DND-41 (cell line): Measurements from ENCODE around the gene CNBP.

ENCODE experiments used
- ATAC-seq: fragments of 200-7000 bp; cut with Tn5 transposase; 3 replicates; pipeline ENCODE4 v1.9.1; 2021; ENCODE audit warnings: low read depth; ENCODE audit not compliant: insufficient read depth
- DNase-seq: peaks from one replicate; pipeline ENCODE4 v3.0.0-alpha.2; 2020
- H2AFZ ChIP-seq: 2 replicates; pipeline ENCODE4 v1.6.0; 2012; ENCODE audit warnings: low read depth, low read length
- H3K27ac ChIP-seq: 2 replicates; pipeline ENCODE4 v1.5.1; 2012; ENCODE audit warnings: low read length, inconsistent platforms
- H3K27me3 ChIP-seq: fragments of 200-600 bp; sonication (generic); 2 replicates; pipeline ENCODE4 v1.6.0; 2012; ENCODE audit warnings: low read length, mild to moderate bottlenecking, inconsistent platforms; ENCODE audit not compliant: insufficient read depth, poor library complexity
- H3K36me3 ChIP-seq: 2 replicates; pipeline ENCODE4 v1.5.1; 2012; ENCODE audit warnings: low read length, inconsistent platforms; ENCODE audit not compliant: insufficient read depth
- H3K4me1 ChIP-seq: 2 replicates; pipeline ENCODE4 v1.5.1; 2012; ENCODE audit warnings: mild to moderate bottlenecking, low read length; ENCODE audit not compliant: insufficient read depth
- H3K4me2 ChIP-seq: 2 replicates; pipeline ENCODE4 v1.6.0; 2012; ENCODE audit warnings: mild to moderate bottlenecking, moderate library complexity, low read length, inconsistent platforms; ENCODE audit not compliant: insufficient read depth
- H3K4me3 ChIP-seq, 2 experiments: fragments of 200-600 bp in 1 of 2; shearing (Covaris generic) in 1 of 2; 2 replicates each; pipeline ENCODE4 v1.5.1; 2012 to 2016; ENCODE audit warnings: inconsistent platforms in 2 of 2, low read length in 2 of 2, mild to moderate bottlenecking in 2 of 2, low read depth in 1 of 2, moderate library complexity in 1 of 2
- H3K79me2 ChIP-seq: 2 replicates; pipeline ENCODE4 v1.6.0; 2012; ENCODE audit warnings: low read length, inconsistent platforms; ENCODE audit not compliant: insufficient read depth
- H3K9ac ChIP-seq: 2 replicates; pipeline ENCODE4 v1.6.0; 2012; ENCODE audit warnings: low read depth, mild to moderate bottlenecking, inconsistent platforms, low read length, moderate library complexity
- H3K9me3 ChIP-seq: 2 replicates; pipeline ENCODE4 v1.5.1; 2012; ENCODE audit warnings: low read length, moderate library complexity, mild to moderate bottlenecking, inconsistent platforms; ENCODE audit not compliant: insufficient read depth, severe bottlenecking
- H4K20me1 ChIP-seq: 2 replicates; pipeline ENCODE4 v1.6.0; 2012; ENCODE audit warnings: low read length; ENCODE audit not compliant: insufficient read depth
- EZH2 ChIP-seq: IDR thresholded peaks from 3 replicates; pipeline ENCODE4 v1.6.1; 2012; ENCODE audit warnings: borderline replicate concordance, low read depth, mild to moderate bottlenecking, moderate library complexity, low read length, inconsistent platforms; ENCODE audit not compliant: severe bottlenecking
- TF ChIP-seq, protein P1 (sequence below): IDR thresholded peaks from 2 replicates; pipeline ENCODE4 v1.5.1; 2012; ENCODE audit warnings: borderline replicate concordance, low read length, moderate library complexity, mild to moderate bottlenecking; ENCODE audit not compliant: poor library complexity, severe bottlenecking; ENCODE audit errors: extremely low read depth

CNBP gene

DNA sequence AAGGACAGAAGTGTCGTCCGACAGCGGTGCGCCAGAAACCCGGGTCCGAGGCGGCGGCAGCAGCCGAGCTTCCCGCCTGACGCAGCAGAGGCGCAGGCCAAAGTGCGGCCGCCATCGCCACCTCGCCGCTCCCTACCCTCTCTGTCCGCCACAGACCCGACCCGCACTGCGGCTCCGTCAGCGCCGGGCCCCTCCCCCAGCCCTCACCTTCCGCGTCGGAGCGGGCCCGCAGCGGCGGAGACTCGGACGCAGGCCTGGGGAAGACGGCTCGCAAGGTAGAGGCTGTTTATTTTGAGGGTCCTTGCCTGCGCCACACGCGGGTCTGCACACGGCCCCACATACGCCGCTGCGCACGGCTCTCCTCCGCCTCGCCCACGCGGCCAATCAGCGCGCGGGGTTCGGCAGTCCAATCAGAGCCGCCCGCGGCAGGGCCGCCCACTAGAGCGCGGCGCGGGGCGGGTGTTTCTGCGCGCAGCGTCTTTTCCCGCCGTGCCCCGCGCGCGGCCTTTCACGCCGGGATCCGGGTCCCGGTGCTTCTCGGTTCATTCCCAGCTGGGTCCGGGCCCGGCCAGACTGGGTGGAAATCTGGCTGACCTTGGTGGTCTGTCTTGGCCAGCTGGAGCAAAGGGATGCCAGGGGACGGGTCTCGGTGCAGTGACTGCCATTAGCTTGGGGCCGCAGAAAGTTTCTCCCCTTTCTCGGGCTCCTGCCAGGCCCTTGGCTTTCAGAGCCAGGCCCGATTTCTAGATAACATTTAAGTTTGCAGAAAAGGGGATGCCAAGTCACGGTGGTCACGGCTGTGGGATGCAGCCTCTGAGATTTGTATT, at the start of gene CNBP:
Gene CNBP (minus strand): TSS at position 328 of the 827 bp plus-strand sequence. CDS start 12,139 bp downstream, outside the sequence.
- no peak for TF ChIP-seq EZH2
- TF ChIP-seq, protein P1, sequence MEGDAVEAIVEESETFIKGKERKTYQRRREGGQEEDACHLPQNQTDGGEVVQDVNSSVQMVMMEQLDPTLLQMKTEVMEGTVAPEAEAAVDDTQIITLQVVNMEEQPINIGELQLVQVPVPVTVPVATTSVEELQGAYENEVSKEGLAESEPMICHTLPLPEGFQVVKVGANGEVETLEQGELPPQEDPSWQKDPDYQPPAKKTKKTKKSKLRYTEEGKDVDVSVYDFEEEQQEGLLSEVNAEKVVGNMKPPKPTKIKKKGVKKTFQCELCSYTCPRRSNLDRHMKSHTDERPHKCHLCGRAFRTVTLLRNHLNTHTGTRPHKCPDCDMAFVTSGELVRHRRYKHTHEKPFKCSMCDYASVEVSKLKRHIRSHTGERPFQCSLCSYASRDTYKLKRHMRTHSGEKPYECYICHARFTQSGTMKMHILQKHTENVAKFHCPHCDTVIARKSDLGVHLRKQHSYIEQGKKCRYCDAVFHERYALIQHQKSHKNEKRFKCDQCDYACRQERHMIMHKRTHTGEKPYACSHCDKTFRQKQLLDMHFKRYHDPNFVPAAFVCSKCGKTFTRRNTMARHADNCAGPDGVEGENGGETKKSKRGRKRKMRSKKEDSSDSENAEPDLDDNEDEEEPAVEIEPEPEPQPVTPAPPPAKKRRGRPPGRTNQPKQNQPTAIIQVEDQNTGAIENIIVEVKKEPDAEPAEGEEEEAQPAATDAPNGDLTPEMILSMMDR: no peak
- Histone ChIP-seq H3K9ac (peak within 1 kb of the TSS; percentile 98), H3K79me2 (peaks cover 70% of the 10 kb centered on the region), H3K9me3 (no peaks in the 10 kb centered on the region), H3K27ac (peak within 1 kb of the TSS; percentile 97), H3K4me3 (peak within 1 kb of the TSS; percentile 67 to 72), H3K4me1 (peaks cover 53% of the 10 kb centered on the region), H3K36me3 (peaks cover 39% of the 10 kb centered on the region), H3K4me2 (peak within 1 kb of the TSS; percentile 75), H4K20me1 (peaks cover 38% of the 10 kb centered on the region), H3K27me3 (no peaks in the 10 kb centered on the region), H2AFZ (peak within 1 kb of the TSS; percentile 80)
- ATAC-seq (peak; percentile 97), DNase-seq (peak; percentile 93)

DNA sequence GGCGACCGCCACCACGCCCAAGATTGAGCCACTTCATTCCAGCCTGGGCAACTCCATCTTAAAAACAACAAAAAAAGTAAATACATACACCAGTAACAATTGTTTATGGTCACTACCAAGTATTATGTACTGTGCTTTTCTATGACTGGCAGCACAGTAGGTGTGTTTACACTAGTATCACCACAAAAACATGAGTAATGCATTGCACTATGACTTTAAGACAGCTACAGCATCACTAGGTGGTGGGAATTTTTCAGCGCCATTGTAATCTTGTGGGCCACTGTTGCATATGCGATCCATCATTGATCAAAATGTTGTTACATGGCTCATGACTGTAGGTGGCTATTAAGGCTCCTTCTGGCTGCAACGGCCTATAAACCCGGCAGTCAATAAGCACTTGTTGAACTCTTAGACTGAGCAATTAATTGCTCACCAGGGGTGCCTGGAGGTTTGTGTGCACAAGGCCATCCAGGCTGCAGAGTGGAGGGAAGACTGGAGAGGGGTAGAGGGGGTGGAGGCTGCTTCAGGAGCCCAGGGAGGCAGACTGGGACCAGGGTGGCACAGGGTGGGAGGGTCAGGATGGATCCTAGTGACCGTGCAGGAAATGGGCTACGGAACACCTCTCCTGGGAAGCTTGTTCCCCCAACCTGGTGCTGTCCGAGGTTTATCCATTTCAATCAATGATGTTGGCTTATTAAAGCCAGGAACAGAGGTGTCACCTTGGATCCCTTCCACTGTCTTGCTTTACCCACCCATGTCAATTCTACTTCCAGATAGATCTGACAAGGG, 47.8 kb upstream of the CNBP start:
- Histone ChIP-seq H3K4me3 (no peak overlapping the region), H3K27ac (no peak overlapping the region), H3K36me3 (no peaks in the 10 kb centered on the region), H3K9me3 (no peaks in the 10 kb centered on the region), H3K4me2 (no peak overlapping the region), H3K4me1 (no peaks in the 10 kb centered on the region), H3K79me2 (no peaks in the 10 kb centered on the region), H2AFZ (no peak overlapping the region), H3K27me3 (no peaks in the 10 kb centered on the region), H4K20me1 (no peaks in the 10 kb centered on the region), H3K9ac (no peak overlapping the region)
- DNase-seq (no peak), ATAC-seq (no peak)
- TF ChIP-seq, protein P1: no peak
- TF ChIP-seq EZH2: no peak

DNA sequence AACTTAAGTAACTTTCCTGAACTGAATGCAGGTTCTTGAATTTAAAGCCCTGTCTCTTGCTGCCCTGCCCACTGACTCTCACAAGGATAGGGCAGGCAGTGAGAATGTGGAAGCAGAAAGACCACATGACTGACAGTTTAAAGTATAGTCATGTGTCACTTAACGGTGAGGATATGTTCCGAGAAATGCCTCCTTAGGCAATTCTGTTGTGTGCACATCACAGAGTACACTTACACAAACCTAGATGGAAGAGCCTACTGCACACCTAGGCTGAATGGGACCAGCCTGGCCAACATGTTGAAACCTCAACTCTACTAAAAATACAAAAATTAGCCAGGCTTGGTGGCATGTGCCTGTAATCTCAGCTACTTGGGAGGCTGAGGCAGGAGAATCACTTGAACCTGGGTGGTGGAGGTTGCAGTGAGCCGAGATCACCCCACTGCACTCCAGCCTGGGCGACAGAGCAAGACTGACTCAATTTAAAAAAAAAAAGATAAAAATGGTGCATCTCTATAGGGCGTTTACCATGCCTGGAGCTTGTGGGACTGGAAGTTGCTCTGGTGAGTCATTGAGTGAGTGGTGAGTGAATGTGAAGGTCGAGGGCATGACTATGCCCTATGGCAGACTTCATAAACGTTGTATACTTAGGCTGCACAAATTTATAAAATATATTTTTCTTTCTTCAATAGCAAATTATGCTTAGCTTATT, 46.8 kb upstream of the CNBP start:
- Histone ChIP-seq H3K9me3 (no peaks in the 10 kb centered on the region), H2AFZ (no peak overlapping the region), H3K79me2 (no peaks in the 10 kb centered on the region), H3K9ac (no peak overlapping the region), H3K27me3 (no peaks in the 10 kb centered on the region), H4K20me1 (no peaks in the 10 kb centered on the region), H3K4me1 (no peaks in the 10 kb centered on the region), H3K36me3 (no peaks in the 10 kb centered on the region), H3K27ac (no peak overlapping the region), H3K4me2 (no peak overlapping the region), H3K4me3 (no peak overlapping the region)
- ATAC-seq (no peak), DNase-seq (no peak)
- TF ChIP-seq EZH2: no peak
